GM21360 (cell line): Measurements from ENCODE around the gene DHRS4L2.
"Not testable (repeated sequence)": the region's sequence is repeated elsewhere in the genome, so short reads cannot be mapped to it uniquely, and the experiment has no call there.

Experiments
- ATAC-seq: cut with Tn5 transposase; IDR thresholded peaks from one replicate; pipeline ENCODE4 v1.9.1; 2021; ENCODE audit warnings: mild to moderate bottlenecking, moderate library complexity; ENCODE audit not compliant: unreplicated experiment

The DHRS4L2 gene

GRCh38 chr14:23970283-23970659 is 18.5 kb upstream of the DHRS4L2 start:
- not testable (repeated sequence) for ATAC-seq

GRCh38 chr14:23973178-23973577 is 15.6 kb upstream of the DHRS4L2 start:
- ATAC-seq = not testable (repeated sequence)

GRCh38 chr14:23974041-23974440 is 14.7 kb upstream of the DHRS4L2 start:
- ATAC-seq = not testable (repeated sequence)

- not testable (repeated sequence) for ATAC-seq
Observed at GRCh38 chr14:23977208-23977607, 11.5 kb upstream of the DHRS4L2 start.

GRCh38 chr14:23981951-23982813 is 6.5 kb upstream of the DHRS4L2 start:
- ATAC-seq = not testable (repeated sequence)

- ATAC-seq = no peak
Observed at GRCh38 chr14:23984891-23985602, 3.7 kb upstream of the DHRS4L2 start.

GRCh38 chr14:23988223-23988606 is 514 bp upstream of the DHRS4L2 start:
- ATAC-seq = peak; percentile 16

- not testable (repeated sequence) for ATAC-seq
Observed at GRCh38 chr14:23989734-23990445, 1.2 kb downstream of the DHRS4L2 start.

GRCh38 chr14:23990961-23991360 is 2.2 kb downstream of the DHRS4L2 start:
- ATAC-seq = not testable (repeated sequence)

- not testable (repeated sequence) for ATAC-seq
Observed at GRCh38 chr14:23993042-23993441, 4.3 kb downstream of the DHRS4L2 start.

GRCh38 chr14:23996009-23996408 is 7.3 kb downstream of the DHRS4L2 start:
- ATAC-seq = not testable (repeated sequence)

GRCh38 chr14:23996825-23997224 is 8.1 kb downstream of the DHRS4L2 start:
- not testable (repeated sequence) for ATAC-seq

GRCh38 chr14:23999640-24000039 is 10.9 kb downstream of the DHRS4L2 start:
- not testable (repeated sequence) for ATAC-seq

GRCh38 chr14:24001078-24001477 is 12.3 kb downstream of the DHRS4L2 start:
- ATAC-seq = not testable (repeated sequence)

GRCh38 chr14:24001679-24002078 is 12.9 kb downstream of the DHRS4L2 start:
- not testable (repeated sequence) for ATAC-seq

- not testable (repeated sequence) for ATAC-seq
Observed at GRCh38 chr14:24006471-24006816, 17.7 kb downstream of the DHRS4L2 start.

- ATAC-seq = peak; percentile 59
Observed at GRCh38 chr14:24006817-24007652, 18.3 kb downstream of the DHRS4L2 start.

- ATAC-seq = no peak
Observed at GRCh38 chr14:24011051-24011450, 22.3 kb downstream of the DHRS4L2 start.

- not testable (repeated sequence) for ATAC-seq
Observed at GRCh38 chr14:24012726-24013273, 24.1 kb downstream of the DHRS4L2 start.
